GM19099 (cell line): ENCODE results near the gene UVSSA.

Source experiments
- POLR2A ChIP-seq: IDR thresholded peaks from 3 replicates; pipeline ENCODE4 v1.6.1; 2011; ENCODE audit warnings: low read depth; ENCODE audit not compliant: insufficient read length; ENCODE audit errors: extremely low read depth

UVSSA gene

GRCh38 chr4:1373892-1374705 is 27.1 kb downstream of the UVSSA start:
- no peak for TF ChIP-seq POLR2A

- no peak for TF ChIP-seq POLR2A
These were observed 27.7 kb downstream of the UVSSA start for GRCh38 chr4:1374706-1375045.

GRCh38 chr4:1375051-1375721 is 28.2 kb downstream of the UVSSA start:
- TF ChIP-seq POLR2A: no peak

GRCh38 chr4:1375761-1376322 is 28.8 kb downstream of the UVSSA start:
- no peak for TF ChIP-seq POLR2A

- TF ChIP-seq POLR2A: no peak
These were observed 29.4 kb downstream of the UVSSA start for GRCh38 chr4:1376391-1376840.

GRCh38 chr4:1376841-1377605 is 30.0 kb downstream of the UVSSA start:
- TF ChIP-seq POLR2A: no peak

- no peak for TF ChIP-seq POLR2A
These were observed 30.7 kb downstream of the UVSSA start for GRCh38 chr4:1377606-1378261.

- no peak for TF ChIP-seq POLR2A
These were observed 31.7 kb downstream of the UVSSA start for GRCh38 chr4:1378559-1379231.

- no peak for TF ChIP-seq POLR2A
These were observed 32.4 kb downstream of the UVSSA start for GRCh38 chr4:1379351-1379781.

GRCh38 chr4:1379801-1380331 is 32.9 kb downstream of the UVSSA start:
- no peak for TF ChIP-seq POLR2A

- no peak for TF ChIP-seq POLR2A
These were observed 33.6 kb downstream of the UVSSA start for GRCh38 chr4:1380368-1381151.

- TF ChIP-seq POLR2A: no peak
These were observed 34.2 kb downstream of the UVSSA start for GRCh38 chr4:1381181-1381621.

- no peak for TF ChIP-seq POLR2A
These were observed 35.0 kb downstream of the UVSSA start for GRCh38 chr4:1381944-1382541.
